Endothelial cell of umbilical vein (primary cell): ENCODE results near the gene TSPAN31. TPM values are rescaled to one million over a fixed set of nuclear protein-coding genes. Genes with fewer than 3 reads are reported as not detected.

Experiments used
- BruUV-seq: library from RNA; stranded (reverse); fragments of 400-500 nt; replicated peaks from 2 replicates; lab custom pipeline; 2021; lab: Mats Ljungman, UMichigan
- CTCF ChIA-PET: fragments of 300-600, 350-600 bp; sonication (Branson Sonifier 250); formaldehyde crosslinking; loops from one replicate; lab custom pipeline; 2021; ENCODE audit warnings: antibody characterized with exemption, inconsistent platforms; lab: Charles Lee
- POLR2A ChIA-PET: fragments of 300-600, 350-600 bp; sonication (Branson Sonifier 250); formaldehyde crosslinking; loops from one replicate; lab custom pipeline; 2021; ENCODE audit warnings: antibody characterized with exemption, inconsistent platforms; lab: Charles Lee
- DNase-seq: peaks from one replicate; pipeline ENCODE4 v3.0.0-alpha.2; 2011; ENCODE audit warnings: low read depth, low spot score
- FAIRE-seq: peaks from 2 replicates; lab custom pipeline; 2011; peaks lifted over from hg19 to GRCh38; lab: Jason Lieb, UNC
- H2AFZ ChIP-seq: 2 replicates; pipeline ENCODE4 v1.6.0; 2012; ENCODE audit warnings: low read depth, low read length, control low read depth, inconsistent platforms
- H3K27ac ChIP-seq: 2 replicates; pipeline ENCODE4 v1.5.1; 2011; ENCODE audit warnings: low read depth, mild to moderate bottlenecking, control low read depth, low read length, moderate library complexity; ENCODE audit not compliant: insufficient read depth
- H3K27me3 ChIP-seq, 2 experiments: 2 replicates each; pipeline versions ENCODE4 v1.6.0 to v1.6.1; 2011; ENCODE audit warnings: low read length in 2 of 2, mixed read lengths in 1 of 2; ENCODE audit not compliant: control insufficient read depth in 2 of 2, insufficient read depth in 2 of 2
- H3K36me3 ChIP-seq, 2 experiments: 2 replicates in 1 of 2; 3 replicates in 1 of 2; pipeline ENCODE4 v1.5.1; 2011; ENCODE audit warnings: low read length in 2 of 2, mild to moderate bottlenecking in 1 of 2, moderate library complexity in 1 of 2; ENCODE audit not compliant: control insufficient read depth in 2 of 2, insufficient read depth in 2 of 2; ENCODE audit errors: extremely low read depth in 1 of 2
- H3K4me1 ChIP-seq: 3 replicates; pipeline ENCODE4 v1.5.1; 2011; ENCODE audit warnings: mild to moderate bottlenecking, low read length; ENCODE audit not compliant: control insufficient read depth, insufficient read depth; ENCODE audit errors: extremely low read depth
- H3K4me2 ChIP-seq: 2 replicates; pipeline ENCODE4 v1.6.1; 2011; ENCODE audit warnings: low read length, control low read depth, mixed read lengths; ENCODE audit not compliant: insufficient read depth
- H3K4me3 ChIP-seq, 3 experiments: fragments of 200-600 bp in 1 of 3; sonication (generic), shearing (Covaris generic) in 1 of 3; replicated peaks in 1 of 3; 2 replicates each; pipeline ENCODE4 v1.5.1; 2011 to 2016; ENCODE audit warnings: control low read depth in 3 of 3, low read length in 3 of 3, mild to moderate bottlenecking in 2 of 3, inconsistent platforms in 1 of 3, low read depth in 1 of 3, moderate library complexity in 1 of 3; ENCODE audit not compliant: insufficient read depth in 1 of 3
- H3K79me2 ChIP-seq: 2 replicates; pipeline ENCODE4 v1.6.0; 2012; ENCODE audit warnings: low read length, inconsistent platforms; ENCODE audit not compliant: control insufficient read depth, insufficient read depth
- H3K9ac ChIP-seq: replicated peaks from 2 replicates; pipeline ENCODE3; 2011; ENCODE audit warnings: low read length, control low read depth; ENCODE audit not compliant: insufficient read depth; ENCODE audit errors: extremely low read depth
- H3K9me1 ChIP-seq: replicated peaks from 3 replicates; pipeline ENCODE4 v1.6.0; 2011; ENCODE audit warnings: mild to moderate bottlenecking, low read length; ENCODE audit not compliant: control insufficient read depth, insufficient read depth; ENCODE audit errors: extremely low read depth
- H3K9me3 ChIP-seq: replicated peaks from 2 replicates; pipeline ENCODE4 v1.5.1; 2012; ENCODE audit warnings: low read length, inconsistent platforms; ENCODE audit not compliant: control insufficient read depth, insufficient read depth
- H4K20me1 ChIP-seq: replicated peaks from 2 replicates; pipeline ENCODE3; 2011; ENCODE audit warnings: mild to moderate bottlenecking, low read length; ENCODE audit not compliant: control insufficient read depth, insufficient read depth; ENCODE audit errors: extremely low read depth
- GATA2 ChIP-seq: IDR thresholded peaks from 2 replicates; pipeline ENCODE4 v1.7.0; 2011; ENCODE audit warnings: low read depth, mild to moderate bottlenecking, moderate library complexity, mixed read lengths, low read length; ENCODE audit not compliant: insufficient read length, insufficient read depth
- MYC ChIP-seq: IDR thresholded peaks from one replicate; pipeline ENCODE4 v1.6.1; 2011; ENCODE audit warnings: mild to moderate bottlenecking, low read depth, low read length
- POLR2A ChIP-seq: IDR thresholded peaks from 2 replicates; pipeline ENCODE4 v1.6.1; 2012; ENCODE audit warnings: low read depth, mild to moderate bottlenecking, control low read depth, low read length
- POLR2AphosphoS5 ChIP-seq: IDR thresholded peaks from 2 replicates; pipeline ENCODE4 v1.6.1; 2012; ENCODE audit warnings: low read depth, mild to moderate bottlenecking, control low read depth, low read length, moderate library complexity; ENCODE audit not compliant: insufficient read depth
- dilution Hi-C: fragments of 300-500 bp; cut with MboI; formaldehyde crosslinking; loops from one replicate; pipeline ENCODE4 v1.15.0; 2019; ENCODE audit warnings: low sequenced_read_pairs; ENCODE audit not compliant: extremely low pct_ligation_motif_present
- intact Hi-C: fragments of 100-400 bp; cut with micrococcal nuclease; formaldehyde crosslinking; loops from one replicate; pipeline ENCODE4 v1.10.0; 2022
- polyA plus RNA-seq, 4 experiments: library from polyadenylated mRNA; depleted of rRNA in 3 of 4; stranded (reverse) in 3 of 4; unstranded in 1 of 4; fragments of >200 nt; gene quantifications; 2 replicates each; pipeline versions ENCODE4 v1.2.1 to v1.2.3, GENCODE V29; 2011 to 2012; ENCODE audit warnings: missing spikeins in 1 of 4
- total RNA-seq: library from RNA; stranded (reverse); gene quantifications from 2 replicates; pipeline ENCODE4 v1.2.3, GENCODE V29; 2021
- TF ChIP-seq, protein P1 (sequence below): IDR thresholded peaks from 2 replicates; pipeline ENCODE4 v1.6.1; 2011; ENCODE audit not compliant: insufficient read depth, insufficient read length

Gene TSPAN31
- total and polyA plus RNA-seq, 2 donors (not counting 3 experiments of a cell fraction or from before 2014, with no cell fraction given), result 15.0 to 43.9 TPM

DNA sequence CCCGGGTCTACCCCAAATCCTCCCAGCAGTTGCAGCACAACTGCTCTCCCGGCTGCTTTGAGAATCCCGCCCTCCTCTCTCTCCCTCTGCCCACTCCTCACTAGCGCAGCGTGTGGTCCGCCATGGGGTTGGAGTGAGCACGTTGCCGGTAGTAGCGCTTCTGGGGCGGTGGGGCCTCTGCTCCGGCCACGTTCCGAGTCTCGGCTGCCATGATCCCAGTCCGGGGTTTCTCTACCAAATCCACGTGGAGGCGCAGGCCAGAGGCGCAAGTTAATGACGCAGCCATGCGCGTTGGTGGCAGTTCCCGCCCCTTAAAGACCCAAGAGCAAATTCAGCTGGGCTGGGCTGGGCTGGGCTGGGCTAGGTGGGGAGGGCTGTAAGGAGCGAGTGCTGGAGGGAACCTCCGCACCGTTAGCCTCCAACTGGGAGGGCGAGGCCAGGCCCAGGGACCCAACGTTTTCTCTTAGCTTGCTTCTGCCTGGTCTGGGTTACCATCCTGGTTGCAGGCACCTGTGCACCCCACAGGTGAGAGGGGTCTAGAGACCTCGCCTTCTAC, 27.1 kb downstream of the TSPAN31 start, which contains the start of gene METTL1:
Gene METTL1, minus strand, starts transcription at position 233 of the 556 bp plus-strand sequence. Its CDS starts 22 bp downstream, at position 211.
- peak within 1 kb of the TSS; percentile 78 for H3K9ac ChIP-seq
- no peaks in the 10 kb centered on the region for H4K20me1 ChIP-seq
- no peaks in the 10 kb centered on the region for H3K9me1 ChIP-seq
- no TSS peak for BruUV-seq
- H2AFZ ChIP-seq, result peak within 1 kb of the TSS; percentile 89
- POLR2A ChIA-PET, result interaction anchor here (0.6 to 1.3 kb wide), 4 partner anchors 9 to 1295 kb away, joined by 3 to 11 read pairs (median 4); partner anchors contain the start of genes TSFM and TSPAN31
- intact Hi-C loops (loop anchor here (1.0 kb wide), 4 partner anchors 10 to 74 kb away; partner anchors contain the start of genes CDK4, CTDSP2 and TSFM), dilution Hi-C loops (no loop called here)
- H3K4me2 ChIP-seq, result peak within 1 kb of the TSS; percentile 90
- FAIRE-seq (peak; percentile 96), DNase-seq (peak; percentile 98)
- CTCF ChIA-PET, result interaction anchor here (0.7 to 1.4 kb wide), 7 partner anchors 10 to 122 kb away, joined by 3 to 17 read pairs (median 3); partner anchors contain the start of genes MARCHF9 and TSFM
- H3K9me3 ChIP-seq, result no peaks in the 10 kb centered on the region
- peaks cover 0 to 2% of the 10 kb centered on the region in 2 experiments for H3K36me3 ChIP-seq
- peaks cover 13% of the 10 kb centered on the region for H3K4me1 ChIP-seq
- TF ChIP-seq, protein P1, sequence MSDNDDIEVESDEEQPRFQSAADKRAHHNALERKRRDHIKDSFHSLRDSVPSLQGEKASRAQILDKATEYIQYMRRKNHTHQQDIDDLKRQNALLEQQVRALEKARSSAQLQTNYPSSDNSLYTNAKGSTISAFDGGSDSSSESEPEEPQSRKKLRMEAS, result peak; percentile 99
- peak; percentile 99 for TF ChIP-seq MYC
- peak; percentile 87 for TF ChIP-seq POLR2AphosphoS5
- no peak for TF ChIP-seq GATA2
- peak; percentile 75 for TF ChIP-seq POLR2A
- peak within 1 kb of the TSS; percentile 79 for H3K27ac ChIP-seq
- H3K4me3 ChIP-seq, result peak within 1 kb of the TSS; percentile 69 to 79 (median 76)
- H3K27me3 ChIP-seq, result peaks cover under 1 to 4% of the 10 kb centered on the region in 2 experiments
- peaks cover 2% of the 10 kb centered on the region for H3K79me2 ChIP-seq
